ENCODE data around the gene OCA2. TPM values are rescaled to one million over a fixed set of nuclear protein-coding genes. Genes with fewer than 3 reads are reported as not detected.

OCA2 gene
- total and polyA plus RNA-seq, 2 of the 13 experiments (the other 11 are each of a cell fraction or from before 2014, with no cell fraction given): 0.02 to 0.05 TPM

GRCh38 chr15:27850050-27850449 lies 249.1 kb downstream of the OCA2 start:
- Histone ChIP-seq H3K36me3 (replicated peaks in 1 of 2; ENCODE audit: control insufficient read depth in 1 of 2, insufficient read depth in 2 of 2, low read length in 2 of 2) (no peaks in the 10 kb centered on the region), H3K4me1 (ENCODE audit: insufficient read depth, low read length) (no peaks in the 10 kb centered on the region), H2AFZ (ENCODE audit: low read length) (no peak overlapping the region), H3K9ac (ENCODE audit: insufficient read depth, low read depth, low read length) (no peak overlapping the region), H3K27ac (ENCODE audit: extremely low read length, insufficient read depth, low read length) (no peak overlapping the region), H3K27me3 (ENCODE audit: control insufficient read depth in 1 of 2, insufficient read depth in 2 of 2, low read length in 2 of 2) (no peaks in the 10 kb centered on the region; a peak in 3 of 5 replicates), H3K4me3 (replicated peaks in 1 of 3; ENCODE audit: insufficient read depth in 1 of 3, low read depth in 2 of 3, low read length in 3 of 3) (no peak overlapping the region), H3K4me2 (ENCODE audit: low read depth, low read length) (no peak overlapping the region), H3K79me2 (ENCODE audit: insufficient read depth, low read length) (no peaks in the 10 kb centered on the region), H4K20me1 (ENCODE audit: insufficient read depth, low read length) (no peaks in the 10 kb centered on the region), H3K9me3 (ENCODE audit: low read length) (no peaks in the 10 kb centered on the region)
- in situ Hi-C loops (cut with HindIII; ENCODE audit: extremely low pct_ligation_motif_present, low pct_unique_long_range_greater_than_20kb): no loop called here
- no TSS peak for BruUV-seq (replicated peaks)
- POLR2A ChIA-PET: no interaction called here
- DNase-seq (ENCODE audit: low spot score) (no peak), FAIRE-seq (no peak), ATAC-seq (no peak)
- whole genome bisulfite sequencing (ENCODE audit: low lambda C conversion rate): 27% methylated on average over 4 of the region's 5 CpGs
- TF ChIP-seq FOXK2 (IDR thresholded peaks at IDR 0.05): no peak
- TF ChIP-seq FOXM1 (CRISPR knock-in tag; IDR thresholded peaks at IDR 0.05): no peak
- TF ChIP-seq NR2F6 (IDR thresholded peaks at IDR 0.05): no peak
- no peak for TF ChIP-seq NR2F6 (CRISPR knock-in tag; IDR thresholded peaks at IDR 0.05)
- no peak for TF ChIP-seq EEA1 (CRISPR knock-in tag; IDR thresholded peaks at IDR 0.05; ENCODE audit: borderline replicate concordance)
- no peak for TF ChIP-seq MBNL3 (CRISPR knock-in tag; conservative IDR thresholded peaks at IDR 0.05)
- no peak for TF ChIP-seq ZNF34 (CRISPR knock-in tag; IDR thresholded peaks at IDR 0.05; ENCODE audit: borderline replicate concordance)
- TF ChIP-seq TFDP1 (CRISPR knock-in tag; IDR thresholded peaks at IDR 0.05; ENCODE audit: borderline replicate concordance): no peak
- no peak for TF ChIP-seq TRIM22 (IDR thresholded peaks at IDR 0.05)
- no peak for TF ChIP-seq PAX8 (CRISPR knock-in tag; IDR thresholded peaks at IDR 0.05; ENCODE audit: borderline replicate concordance)
- no peak for TF ChIP-seq THRA (CRISPR knock-in tag; IDR thresholded peaks at IDR 0.05; ENCODE audit: borderline replicate concordance)
- no peak for TF ChIP-seq JUNB (CRISPR knock-in tag; IDR thresholded peaks at IDR 0.05; ENCODE audit: borderline replicate concordance)
- TF ChIP-seq ZNF572 (CRISPR knock-in tag; IDR thresholded peaks at IDR 0.05): no peak
- intact Hi-C loops (cut with micrococcal nuclease; ENCODE audit: unreplicated experiment): no loop called here
- CTCF ChIA-PET (ENCODE audit: low intra/inter-chr PET ratio, low total read pairs): no interaction called here

Measured in HepG2 (cell line).